Mucosa of stomach (tissue), 1 donor: ENCODE measurements around the gene VWA5B1.

ENCODE experiments used
- H3K27me3 ChIP-seq: one replicate; pipeline ENCODE4 v1.7.0; 2013; ENCODE audit warnings: mild to moderate bottlenecking, low read length; ENCODE audit not compliant: control insufficient read depth, insufficient read depth
- H3K36me3 ChIP-seq: one replicate; pipeline ENCODE4 v1.7.0; 2013; ENCODE audit warnings: low read length; ENCODE audit not compliant: control insufficient read depth, insufficient read depth
- H3K4me1 ChIP-seq: one replicate; pipeline ENCODE4 v1.7.0; 2013; ENCODE audit warnings: mild to moderate bottlenecking, low read length; ENCODE audit not compliant: control insufficient read depth, insufficient read depth
- H3K4me3 ChIP-seq: one replicate; pipeline ENCODE4 v1.7.0; 2013; ENCODE audit warnings: low read length
- H3K9ac ChIP-seq: one replicate; pipeline ENCODE4 v1.7.0; 2013; ENCODE audit warnings: mild to moderate bottlenecking, low read length, moderate library complexity
- H3K9me3 ChIP-seq: one replicate; pipeline ENCODE4 v1.7.0; 2013; ENCODE audit warnings: mild to moderate bottlenecking, low read length, moderate library complexity; ENCODE audit not compliant: control insufficient read depth
- donor health status: Pancreatic carcinoma.

Gene VWA5B1

GRCh38 chr1:20367116-20367585 lies 76.5 kb downstream of the VWA5B1 start:
- peaks cover 66% of the 10 kb centered on the region for H3K27me3 ChIP-seq
- H3K4me1 ChIP-seq: peaks cover 9% of the 10 kb centered on the region
- H3K9ac ChIP-seq: no peak overlapping the region
- no peaks in the 10 kb centered on the region for H3K9me3 ChIP-seq
- no peak overlapping the region for H3K4me3 ChIP-seq
- H3K36me3 ChIP-seq: no peaks in the 10 kb centered on the region

GRCh38 chr1:20367626-20368025 lies 77.0 kb downstream of the VWA5B1 start:
- Histone ChIP-seq H3K9me3 (no peaks in the 10 kb centered on the region), H3K4me3 (no peak overlapping the region), H3K27me3 (peaks cover 62% of the 10 kb centered on the region), H3K36me3 (no peaks in the 10 kb centered on the region), H3K9ac (no peak overlapping the region), H3K4me1 (peaks cover 9% of the 10 kb centered on the region)

GRCh38 chr1:20368866-20369470 lies 78.3 kb downstream of the VWA5B1 start:
- Histone ChIP-seq H3K27me3 (peaks cover 59% of the 10 kb centered on the region), H3K36me3 (no peaks in the 10 kb centered on the region), H3K4me1 (peaks cover 9% of the 10 kb centered on the region), H3K9ac (no peak overlapping the region), H3K4me3 (no peak overlapping the region), H3K9me3 (no peaks in the 10 kb centered on the region)

DNA sequence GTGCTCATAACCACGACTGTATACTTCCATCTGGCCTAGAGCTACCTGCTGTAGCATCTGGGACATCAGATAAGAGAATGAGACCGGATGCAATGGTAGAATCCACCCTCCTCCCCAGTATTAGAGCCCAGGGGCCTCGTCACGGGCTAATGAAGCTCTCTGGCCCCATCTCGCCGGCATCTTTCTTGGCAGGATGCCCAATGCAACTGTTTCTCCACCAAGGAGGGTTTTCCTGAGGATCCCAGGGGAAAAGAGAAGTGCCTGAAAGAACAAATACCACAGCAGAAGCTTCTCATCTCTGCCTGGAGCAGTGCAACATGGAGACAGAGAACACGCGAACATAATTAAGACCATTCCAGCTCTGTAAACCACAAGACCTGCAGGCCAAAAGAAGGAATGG lies 80.0 kb downstream of the VWA5B1 start:
- Histone ChIP-seq H3K9ac (no peak overlapping the region), H3K9me3 (no peaks in the 10 kb centered on the region), H3K4me1 (peaks cover 9% of the 10 kb centered on the region), H3K36me3 (no peaks in the 10 kb centered on the region), H3K4me3 (no peak overlapping the region), H3K27me3 (peaks cover 54% of the 10 kb centered on the region)

- H3K36me3 ChIP-seq: no peaks in the 10 kb centered on the region
- H3K4me3 ChIP-seq: no peak overlapping the region
- peaks cover 6% of the 10 kb centered on the region for H3K4me1 ChIP-seq
- no peaks in the 10 kb centered on the region for H3K9me3 ChIP-seq
- no peak overlapping the region for H3K9ac ChIP-seq
- H3K27me3 ChIP-seq: peaks cover 54% of the 10 kb centered on the region
Measured at GRCh38 chr1:20371411-20371810, 80.7 kb downstream of the VWA5B1 start.

GRCh38 chr1:20371883-20372282 lies 81.2 kb downstream of the VWA5B1 start:
- Histone ChIP-seq H3K36me3 (no peaks in the 10 kb centered on the region), H3K4me1 (peaks cover 2% of the 10 kb centered on the region), H3K4me3 (no peak overlapping the region), H3K27me3 (peaks cover 50% of the 10 kb centered on the region), H3K9me3 (no peaks in the 10 kb centered on the region), H3K9ac (no peak overlapping the region)

- Histone ChIP-seq H3K9me3 (no peaks in the 10 kb centered on the region), H3K27me3 (peaks cover 42% of the 10 kb centered on the region), H3K4me1 (no peaks in the 10 kb centered on the region), H3K9ac (no peak overlapping the region), H3K4me3 (no peak overlapping the region), H3K36me3 (no peaks in the 10 kb centered on the region)
Measured at GRCh38 chr1:20372676-20373075, 82.0 kb downstream of the VWA5B1 start.

- peaks cover 36% of the 10 kb centered on the region for H3K27me3 ChIP-seq
- H3K4me3 ChIP-seq: no peak overlapping the region
- no peaks in the 10 kb centered on the region for H3K9me3 ChIP-seq
- no peaks in the 10 kb centered on the region for H3K4me1 ChIP-seq
- H3K36me3 ChIP-seq: no peaks in the 10 kb centered on the region
- H3K9ac ChIP-seq: no peak overlapping the region
Measured at GRCh38 chr1:20373286-20373685, 82.6 kb downstream of the VWA5B1 start.

DNA sequence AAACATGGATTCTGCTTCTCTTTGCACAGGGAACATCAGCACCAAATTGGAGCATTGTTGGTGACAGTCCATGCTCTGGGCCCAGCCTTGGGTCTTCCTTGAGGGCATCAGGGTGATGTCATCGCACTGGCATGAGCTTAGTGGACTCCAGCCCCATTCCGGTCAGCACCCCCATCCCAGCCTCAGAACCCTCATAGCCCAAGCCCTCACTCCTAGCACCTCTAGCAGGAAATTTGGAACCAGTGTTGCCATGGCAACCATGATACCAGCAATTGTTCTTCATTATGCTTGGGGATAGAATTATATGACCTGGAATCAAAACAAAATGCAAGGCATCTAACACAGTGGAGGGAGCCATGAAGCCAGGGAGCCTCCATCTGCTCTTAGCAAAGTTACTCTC lies 83.1 kb downstream of the VWA5B1 start:
- no peaks in the 10 kb centered on the region for H3K36me3 ChIP-seq
- no peaks in the 10 kb centered on the region for H3K9me3 ChIP-seq
- no peak overlapping the region for H3K9ac ChIP-seq
- H3K27me3 ChIP-seq: peaks cover 31% of the 10 kb centered on the region
- H3K4me3 ChIP-seq: no peak overlapping the region
- H3K4me1 ChIP-seq: no peaks in the 10 kb centered on the region

- no peaks in the 10 kb centered on the region for H3K36me3 ChIP-seq
- no peaks in the 10 kb centered on the region for H3K9me3 ChIP-seq
- no peak overlapping the region for H3K4me3 ChIP-seq
- H3K27me3 ChIP-seq: peaks cover 26% of the 10 kb centered on the region
- H3K9ac ChIP-seq: no peak overlapping the region
- H3K4me1 ChIP-seq: no peaks in the 10 kb centered on the region
Measured at GRCh38 chr1:20375563-20375962, 84.9 kb downstream of the VWA5B1 start.

DNA sequence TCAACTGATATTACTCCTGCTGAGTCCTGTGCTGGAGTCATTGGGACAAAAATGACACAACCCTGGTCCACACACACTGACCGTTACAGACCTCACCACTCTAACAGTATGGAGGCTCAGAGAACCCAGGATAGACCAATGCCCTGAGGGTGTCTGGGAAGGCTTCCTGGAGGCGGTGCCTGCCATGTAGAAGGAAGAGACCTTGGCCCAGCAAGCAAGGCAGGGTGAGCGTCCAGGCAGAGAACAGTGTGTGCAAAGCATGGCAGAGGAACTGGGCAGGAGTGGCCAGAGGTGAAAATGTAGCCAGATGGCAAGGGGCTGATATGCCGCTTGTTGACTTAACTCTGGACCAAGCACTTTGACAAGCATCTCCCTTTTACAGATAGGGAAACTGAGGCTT lies 85.5 kb downstream of the VWA5B1 start:
- Histone ChIP-seq H3K27me3 (peaks cover 22% of the 10 kb centered on the region), H3K9ac (no peak overlapping the region), H3K9me3 (no peaks in the 10 kb centered on the region), H3K36me3 (no peaks in the 10 kb centered on the region), H3K4me3 (no peak overlapping the region), H3K4me1 (no peaks in the 10 kb centered on the region)

- no peak overlapping the region for H3K4me3 ChIP-seq
- H3K9me3 ChIP-seq: no peaks in the 10 kb centered on the region
- H3K9ac ChIP-seq: no peak overlapping the region
- H3K36me3 ChIP-seq: no peaks in the 10 kb centered on the region
- H3K27me3 ChIP-seq: peaks cover 20% of the 10 kb centered on the region
- no peaks in the 10 kb centered on the region for H3K4me1 ChIP-seq
Measured at GRCh38 chr1:20376880-20377494, 86.3 kb downstream of the VWA5B1 start.
